Activated CD8-positive, alpha-beta memory T cell treated with anti-CD3 and anti-CD28 coated beads, Interleukin-2, amount 10 ng/mL, durations not matched to agents 7 days and 5 days (primary cell): ENCODE results near the gene VN1R5. TPM values are rescaled to one million over a fixed set of nuclear protein-coding genes. Genes with fewer than 3 reads are reported as not detected.
A peak's percentile ranks its signal among the peaks of the same experiment; 100 is the strongest.
"Not testable (repeated sequence)": the region's sequence is repeated elsewhere in the genome, so short reads cannot be mapped to it uniquely, and the experiment has no call there.

Source experiments
- ATAC-seq: fragments of 150-1000 bp; cut with Tn5 transposase; one replicate; pipeline ENCODE4 v1.10.0; 2021; ENCODE audit warnings: moderate library complexity
- CTCF ChIA-PET: fragments of 350-600 bp; sonication (Branson Sonifier 250); formaldehyde crosslinking; loops from one replicate; lab custom pipeline; 2021; ENCODE audit warnings: antibody characterized with exemption; lab: Charles Lee
- DNase-seq: peaks from one replicate; pipeline ENCODE4 v3.0.0-alpha.2; 2020
- H3K27ac Mint-ChIP-seq: one replicate; pipeline ENCODE4 v1.8.0; 2021; ENCODE audit warnings: mild to moderate bottlenecking, mixed read lengths
- H3K27me3 Mint-ChIP-seq: one replicate; pipeline ENCODE4 v1.8.0; 2021; ENCODE audit warnings: mixed read lengths
- H3K36me3 Mint-ChIP-seq: one replicate; pipeline ENCODE4 v1.8.0; 2021; ENCODE audit warnings: mild to moderate bottlenecking, mixed read lengths
- H3K4me1 Mint-ChIP-seq: one replicate; pipeline ENCODE4 v1.8.0; 2021; ENCODE audit warnings: mixed read lengths
- H3K4me3 Mint-ChIP-seq: one replicate; pipeline ENCODE4 v1.8.0; 2021; ENCODE audit warnings: mild to moderate bottlenecking, moderate library complexity, mixed read lengths
- H3K9me3 Mint-ChIP-seq: one replicate; pipeline ENCODE4 v1.8.0; 2022; ENCODE audit warnings: low read depth, mixed read lengths
- total RNA-seq, 2 experiments: library from RNA; stranded (reverse); gene quantifications; one replicate each; pipeline ENCODE4 v1.2.3, GENCODE V29; 2021

The VN1R5 gene
- total RNA-seq, 2 experiments from 2014 or later = not detected

GRCh38 chr1:247287460-247287859 lies 31.6 kb downstream of the VN1R5 start:
- Mint-ChIP-seq H3K4me1 (peaks cover 6% of the 10 kb centered on the region), H3K9me3 (peaks cover 9% of the 10 kb centered on the region), H3K36me3 (peaks cover 3% of the 10 kb centered on the region), H3K27ac (no peak overlapping the region), H3K4me3 (no peak overlapping the region), H3K27me3 (no peaks in the 10 kb centered on the region)
- CTCF ChIA-PET = no interaction called here
- peak; percentile 30 for DNase-seq
- no peak for ATAC-seq

GRCh38 chr1:247288341-247288740 lies 32.5 kb downstream of the VN1R5 start:
- H3K36me3 Mint-ChIP-seq = peaks cover 3% of the 10 kb centered on the region
- H3K27me3 Mint-ChIP-seq = no peaks in the 10 kb centered on the region
- H3K9me3 Mint-ChIP-seq = peaks cover 9% of the 10 kb centered on the region
- H3K27ac Mint-ChIP-seq = no peak overlapping the region
- peaks cover 6% of the 10 kb centered on the region for H3K4me1 Mint-ChIP-seq
- CTCF ChIA-PET = no interaction called here
- DNase-seq (peak; percentile 22), ATAC-seq (no peak)
- H3K4me3 Mint-ChIP-seq = no peak overlapping the region

GRCh38 chr1:247289274-247289892 lies 33.5 kb downstream of the VN1R5 start:
- H3K27me3 Mint-ChIP-seq, H3K36me3 Mint-ChIP-seq, H3K9me3 Mint-ChIP-seq, ATAC-seq, CTCF ChIA-PET, H3K4me1 Mint-ChIP-seq, H3K27ac Mint-ChIP-seq, H3K4me3 Mint-ChIP-seq: not testable (repeated sequence)
- DNase-seq = peak; percentile 7

GRCh38 chr1:247290576-247290975 lies 34.7 kb downstream of the VN1R5 start:
- H3K27me3 Mint-ChIP-seq = no peaks in the 10 kb centered on the region
- peaks cover 6% of the 10 kb centered on the region for H3K4me1 Mint-ChIP-seq
- no peak overlapping the region for H3K4me3 Mint-ChIP-seq
- H3K27ac Mint-ChIP-seq = no peak overlapping the region
- peaks cover 3% of the 10 kb centered on the region for H3K36me3 Mint-ChIP-seq
- CTCF ChIA-PET = no interaction called here
- peaks cover 9% of the 10 kb centered on the region for H3K9me3 Mint-ChIP-seq
- DNase-seq = no peak
- ATAC-seq = no peak

- Mint-ChIP-seq H3K27ac (no peak overlapping the region), H3K27me3 (no peaks in the 10 kb centered on the region), H3K4me3 (no peak overlapping the region), H3K36me3 (peaks cover 3% of the 10 kb centered on the region), H3K9me3 (peaks cover 9% of the 10 kb centered on the region), H3K4me1 (peaks cover 6% of the 10 kb centered on the region)
- CTCF ChIA-PET = no interaction called here
- ATAC-seq (no peak), DNase-seq (no peak)
These were observed 35.3 kb downstream of the VN1R5 start for GRCh38 chr1:247291161-247291560.

- Mint-ChIP-seq H3K4me3 (no peak overlapping the region), H3K27ac (no peak overlapping the region), H3K9me3 (peaks cover 8% of the 10 kb centered on the region), H3K36me3 (peaks cover 3% of the 10 kb centered on the region), H3K4me1 (peaks cover 6% of the 10 kb centered on the region), H3K27me3 (no peaks in the 10 kb centered on the region)
- peak; percentile 44 for DNase-seq
- no peak for ATAC-seq
- CTCF ChIA-PET = interaction anchor here (1.4 kb wide), 1 partner anchor 83 kb away, joined by 3 read pairs; no protein-coding TSS in a partner anchor
These were observed 36.1 kb downstream of the VN1R5 start for GRCh38 chr1:247291833-247292561.

- no peak for DNase-seq
- peaks cover 15% of the 10 kb centered on the region for H3K4me1 Mint-ChIP-seq
- H3K36me3 Mint-ChIP-seq = peaks cover 3% of the 10 kb centered on the region
- no peak for ATAC-seq
- H3K27me3 Mint-ChIP-seq = no peaks in the 10 kb centered on the region
- CTCF ChIA-PET = interaction anchor here (1.4 kb wide), 1 partner anchor 82 kb away, joined by 3 read pairs; no protein-coding TSS in a partner anchor
- no peak overlapping the region for H3K27ac Mint-ChIP-seq
- no peak overlapping the region for H3K4me3 Mint-ChIP-seq
- peaks cover 2% of the 10 kb centered on the region for H3K9me3 Mint-ChIP-seq
These were observed 37.2 kb downstream of the VN1R5 start for GRCh38 chr1:247293047-247293446.

GRCh38 chr1:247294282-247294681 lies 38.4 kb downstream of the VN1R5 start:
- Mint-ChIP-seq H3K9me3 (no peaks in the 10 kb centered on the region), H3K4me3 (no peak overlapping the region), H3K4me1 (peaks cover 21% of the 10 kb centered on the region), H3K36me3 (peaks cover 1% of the 10 kb centered on the region), H3K27me3 (no peaks in the 10 kb centered on the region), H3K27ac (no peak overlapping the region)
- ATAC-seq = no peak
- DNase-seq = no peak
- CTCF ChIA-PET = interaction anchor here (0.6 kb wide), 1 partner anchor 56 kb away, joined by 3 read pairs; no protein-coding TSS in a partner anchor

- DNase-seq = no peak
- Mint-ChIP-seq H3K4me1 (peaks cover 21% of the 10 kb centered on the region), H3K9me3 (no peaks in the 10 kb centered on the region), H3K4me3 (no peak overlapping the region), H3K27ac (no peak overlapping the region), H3K36me3 (peaks cover 1% of the 10 kb centered on the region), H3K27me3 (no peaks in the 10 kb centered on the region)
- CTCF ChIA-PET = no interaction called here
- no peak for ATAC-seq
These were observed 39.4 kb downstream of the VN1R5 start for GRCh38 chr1:247295274-247295684.

- H3K9me3 Mint-ChIP-seq = no peaks in the 10 kb centered on the region
- peaks cover 21% of the 10 kb centered on the region for H3K4me1 Mint-ChIP-seq
- peaks cover 1% of the 10 kb centered on the region for H3K36me3 Mint-ChIP-seq
- CTCF ChIA-PET = no interaction called here
- ATAC-seq (no peak), DNase-seq (no peak)
- no peaks in the 10 kb centered on the region for H3K27me3 Mint-ChIP-seq
- no peak overlapping the region for H3K4me3 Mint-ChIP-seq
- no peak overlapping the region for H3K27ac Mint-ChIP-seq
These were observed 39.9 kb downstream of the VN1R5 start for GRCh38 chr1:247295746-247296145.

- Mint-ChIP-seq H3K27me3 (no peaks in the 10 kb centered on the region), H3K27ac (no peak overlapping the region)
These were observed 40.8 kb downstream of the VN1R5 start for GRCh38 chr1:247296599-247297180.

GRCh38 chr1:247297263-247298123 lies 41.6 kb downstream of the VN1R5 start:
- no peak overlapping the region for H3K4me3 Mint-ChIP-seq
- H3K27ac Mint-ChIP-seq = peak overlapping the region; percentile 22
- H3K9me3 Mint-ChIP-seq = no peaks in the 10 kb centered on the region
- no peaks in the 10 kb centered on the region for H3K27me3 Mint-ChIP-seq
- ATAC-seq = peak; percentile 33
- peak; percentile 42 for DNase-seq
- peaks cover 16% of the 10 kb centered on the region for H3K4me1 Mint-ChIP-seq
- H3K36me3 Mint-ChIP-seq = peaks cover 5% of the 10 kb centered on the region
- CTCF ChIA-PET = no interaction called here

More at GRCh38 chr1:247296599-247297180, 40.8 kb downstream of the VN1R5 start:
- CTCF ChIA-PET = no interaction called here
- Mint-ChIP-seq H3K9me3 (no peaks in the 10 kb centered on the region), H3K4me3 (no peak overlapping the region), H3K36me3 (peaks cover 1% of the 10 kb centered on the region), H3K4me1 (peaks cover 21% of the 10 kb centered on the region)
- ATAC-seq = no peak
- DNase-seq = no peak

GRCh38 chr1:247298124-247298481 lies 42.2 kb downstream of the VN1R5 start:
- no peaks in the 10 kb centered on the region for H3K9me3 Mint-ChIP-seq
- CTCF ChIA-PET = no interaction called here

More at GRCh38 chr1:247298124-247298481, 42.2 kb downstream of the VN1R5 start:
- Mint-ChIP-seq H3K27ac (no peak overlapping the region), H3K36me3 (peaks cover 10% of the 10 kb centered on the region), H3K27me3 (no peaks in the 10 kb centered on the region), H3K4me3 (no peak overlapping the region), H3K4me1 (peaks cover 16% of the 10 kb centered on the region)
- ATAC-seq = no peak
- no peak for DNase-seq
